Cerebellar nuclear complex (tissue), 1 donor: ENCODE results near the gene PEX16.

ENCODE experiments used
- DNase-seq, 2 experiments: peaks; one replicate each; lab custom pipeline; 2025; lab: John Stamatoyannopoulos, UW

PEX16 gene

GRCh38 chr11:45930951-45931570 lies 13.4 kb upstream of the PEX16 start:
- DNase-seq, result no peak

- no peak for DNase-seq
Measured at GRCh38 chr11:45930031-45930794, 12.5 kb upstream of the PEX16 start.

- DNase-seq, result no peak
Measured at GRCh38 chr11:45929486-45930030, 11.9 kb upstream of the PEX16 start.

- no peak for DNase-seq
Measured at GRCh38 chr11:45928535-45929215, 11.0 kb upstream of the PEX16 start.

GRCh38 chr11:45927684-45928413 lies 10.2 kb upstream of the PEX16 start:
- no peak for DNase-seq

- no peak for DNase-seq
Measured at GRCh38 chr11:45927332-45927683, 9.6 kb upstream of the PEX16 start.

- no peak for DNase-seq
Measured at GRCh38 chr11:45926536-45927331, 9.1 kb upstream of the PEX16 start.

GRCh38 chr11:45926001-45926401 lies 8.3 kb upstream of the PEX16 start:
- no peak for DNase-seq

- no peak for DNase-seq
Measured at GRCh38 chr11:45925550-45925949, 7.9 kb upstream of the PEX16 start.

- no peak for DNase-seq
Measured at GRCh38 chr11:45924927-45925326, 7.2 kb upstream of the PEX16 start.

GRCh38 chr11:45924036-45924915 lies 6.6 kb upstream of the PEX16 start:
- no peak for DNase-seq

GRCh38 chr11:45922425-45923082 lies 4.9 kb upstream of the PEX16 start, which contains the start of gene LARGE2:
Gene LARGE2 (plus strand): TSS chr11:45922656. CDS start chr11:45922883, 227 bp downstream.
- no peak for DNase-seq

- DNase-seq, result no peak
Measured at GRCh38 chr11:45921561-45922424, 4.1 kb upstream of the PEX16 start.

GRCh38 chr11:45920531-45921477 lies 3.1 kb upstream of the PEX16 start:
- DNase-seq, result no peak

- no peak for DNase-seq
Measured at GRCh38 chr11:45919806-45920530, 2.3 kb upstream of the PEX16 start.

- no peak for DNase-seq
Measured at GRCh38 chr11:45918962-45919675, 1.4 kb upstream of the PEX16 start.
